ENCODE data around the gene RTL3. TPM values are rescaled to one million over a fixed set of nuclear protein-coding genes. Genes with fewer than 3 reads are reported as not detected.

Gene RTL3
- total and polyA plus RNA-seq, 9 of the 15 experiments (the other 6 are each of a cell fraction or from before 2014, with no cell fraction given), result not detected

GRCh38 chrX:78624426-78624825 is 34.7 kb downstream of the RTL3 start:
- TF ChIP-seq ZFP1 (CRISPR knock-in tag; IDR thresholded peaks at IDR 0.05), result no peak
- TF ChIP-seq HINFP (tag; conservative IDR thresholded peaks at IDR 0.05; ENCODE audit: low read depth), result no peak
- no peak for TF ChIP-seq SRF (CRISPR knock-in tag; IDR thresholded peaks at IDR 0.05)
- H3K9me3 ChIP-seq (replicated peaks; ENCODE audit: control insufficient read depth, insufficient read depth, low read depth, low read length), result no peaks in the 10 kb centered on the region
- no peak overlapping the region for H2AFZ ChIP-seq (ENCODE audit: low read depth, low read length)
- H3K4me2 ChIP-seq (ENCODE audit: insufficient read depth, low read length), result no peak overlapping the region
- no peak for ATAC-seq
- intact Hi-C loops (cut with micrococcal nuclease) (no loop called here), in situ Hi-C loops (cut with MboI) (no loop called here)
- H3K79me2 ChIP-seq (ENCODE audit: control insufficient read depth, insufficient read depth, low read length), result no peaks in the 10 kb centered on the region
- no peak for DNase-seq (ENCODE audit: extremely low read depth in 1 of 4, low spot score in 3 of 4)
- H3K36me3 ChIP-seq (ENCODE audit: control insufficient read depth, insufficient read depth, low read length), result no peaks in the 10 kb centered on the region
- no peak overlapping the region for H3K27ac ChIP-seq (ENCODE audit: extremely low read depth, low read depth, low read length)
- H3K9ac ChIP-seq (ENCODE audit: insufficient read depth in 1 of 2, low read depth in 2 of 2, low read length in 2 of 2), result no peak overlapping the region
- FAIRE-seq, result no peak
- no peak overlapping the region for H3K4me3 ChIP-seq
- CTCF ChIA-PET (ENCODE audit: low intra/inter-chr PET ratio), result no interaction called here
- H3K9me1 ChIP-seq (ENCODE audit: control insufficient read depth, insufficient read depth, low read length), result no peaks in the 10 kb centered on the region
- POLR2A ChIA-PET, result no interaction called here
- BruUV-seq (replicated peaks), result no TSS peak
- no peaks in the 10 kb centered on the region for H3K27me3 ChIP-seq (ENCODE audit: control insufficient read depth in 2 of 2, insufficient read depth in 2 of 2, low read length in 2 of 2)
- no peaks in the 10 kb centered on the region for H4K20me1 ChIP-seq (replicated peaks; ENCODE audit: control insufficient read depth, insufficient read depth, low read length)
- 0% methylated on average over 1 of the region's 1 CpG for WGBS (ENCODE audit: insufficient coverage, low coverage, missing lambda C conversion rate)
- no peaks in the 10 kb centered on the region for H3K4me1 ChIP-seq (replicated peaks in 1 of 2; ENCODE audit: control insufficient read depth in 2 of 2, insufficient read depth in 2 of 2, low read length in 2 of 2)

GRCh38 chrX:78622831-78623230 is 36.3 kb downstream of the RTL3 start:
- WGBS (ENCODE audit: insufficient coverage, low coverage, missing lambda C conversion rate), result 0% methylated on average over 1 of the region's 1 CpG
- in situ Hi-C loops (cut with MboI) (no loop called here), intact Hi-C loops (cut with micrococcal nuclease) (no loop called here)
- H3K79me2 ChIP-seq (ENCODE audit: control insufficient read depth, insufficient read depth, low read length), result no peaks in the 10 kb centered on the region
- no peak overlapping the region for H3K4me2 ChIP-seq (ENCODE audit: insufficient read depth, low read length)
- no peak overlapping the region for H3K9ac ChIP-seq (ENCODE audit: insufficient read depth in 1 of 2, low read depth in 2 of 2, low read length in 2 of 2)
- no peak overlapping the region for H3K27ac ChIP-seq (ENCODE audit: extremely low read depth, low read depth, low read length)
- POLR2A ChIA-PET, result no interaction called here
- BruUV-seq (replicated peaks), result no TSS peak
- FAIRE-seq (no peak), DNase-seq (ENCODE audit: extremely low read depth in 1 of 4, low spot score in 3 of 4) (no peak), ATAC-seq (no peak)
- H3K36me3 ChIP-seq (ENCODE audit: control insufficient read depth, insufficient read depth, low read length), result no peaks in the 10 kb centered on the region
- no peaks in the 10 kb centered on the region for H3K27me3 ChIP-seq (ENCODE audit: control insufficient read depth in 2 of 2, insufficient read depth in 2 of 2, low read length in 2 of 2)
- CTCF ChIA-PET (ENCODE audit: low intra/inter-chr PET ratio), result no interaction called here
- no peaks in the 10 kb centered on the region for H3K9me3 ChIP-seq (replicated peaks; ENCODE audit: control insufficient read depth, insufficient read depth, low read depth, low read length)
- H3K4me1 ChIP-seq (replicated peaks in 1 of 2; ENCODE audit: control insufficient read depth in 2 of 2, insufficient read depth in 2 of 2, low read length in 2 of 2), result no peaks in the 10 kb centered on the region
- no peak overlapping the region for H3K4me3 ChIP-seq
- no peaks in the 10 kb centered on the region for H4K20me1 ChIP-seq (replicated peaks; ENCODE audit: control insufficient read depth, insufficient read depth, low read length)
- no peaks in the 10 kb centered on the region for H3K9me1 ChIP-seq (ENCODE audit: control insufficient read depth, insufficient read depth, low read length)
- no peak overlapping the region for H2AFZ ChIP-seq (ENCODE audit: low read depth, low read length)
- TF ChIP-seq TBL1XR1 (IDR thresholded peaks at IDR 0.05; ENCODE audit: low read length in 2 of 2) (no peak), SNIP1 (IDR thresholded peaks at IDR 0.05; ENCODE audit: low read depth) (no peak), DACH1 (IDR thresholded peaks at IDR 0.05; ENCODE audit: partially characterized antibody) (no peak), SNAPC5 (CRISPR knock-in tag; IDR thresholded peaks at IDR 0.05) (no peak), VEZF1 (CRISPR knock-in tag; IDR thresholded peaks at IDR 0.05) (no peak), ZNF408 (CRISPR knock-in tag; IDR thresholded peaks at IDR 0.05; ENCODE audit: low read depth) (no peak), ZNF324 (CRISPR knock-in tag; IDR thresholded peaks at IDR 0.05) (no peak)

Measured in K562 (cell line).